HepG2 (cell line): ENCODE measurements around the gene TOB1. TPM values are rescaled to one million over a fixed set of nuclear protein-coding genes. Genes with fewer than 3 reads are reported as not detected.

Source experiments
- CHD2 ChIP-seq: IDR thresholded peaks from 2 replicates; pipeline ENCODE4 v1.6.1; 2011; ENCODE audit warnings: low read depth, low read length, improper control_type of control experiment
- EHMT2 ChIP-seq: fragments of 200-600 bp; sonication (generic); IDR thresholded peaks from 2 replicates; pipeline ENCODE4 v1.7.0; 2017; ENCODE audit warnings: antibody characterized with exemption, low read depth, low read length, borderline replicate concordance
- ELF4 ChIP-seq: sonication (generic); formaldehyde crosslinking; IDR thresholded peaks from 2 replicates; pipeline ENCODE4 v1.5.0; 2020; ENCODE audit warnings: missing genetic modification reagents, mild to moderate bottlenecking, moderate library complexity, borderline replicate concordance
- EP300 ChIP-seq, 3 experiments: sonication (generic) in 1 of 3; formaldehyde crosslinking in 1 of 3; IDR thresholded peaks; 2 replicates each; pipeline versions ENCODE4 v1.5.1 to v1.6.1; 2011 to 2020; ENCODE audit warnings: low read depth in 2 of 3, low read length in 2 of 3, borderline replicate concordance in 1 of 3, improper control_type of control experiment in 1 of 3, mild to moderate bottlenecking in 1 of 3, missing genetic modification reagents in 1 of 3, moderate library complexity in 1 of 3
- FOXA3 ChIP-seq: IDR thresholded peaks from 2 replicates; pipeline ENCODE4 v1.6.1; 2016; ENCODE audit warnings: missing genetic modification reagents, missing compliant biosample characterization
- GLI4 ChIP-seq: sonication (generic); formaldehyde crosslinking; IDR thresholded peaks from 2 replicates; pipeline ENCODE4 v1.5.1; 2020; ENCODE audit warnings: missing genetic modification reagents, mild to moderate bottlenecking, moderate library complexity, borderline replicate concordance
- NBN ChIP-seq: fragments of 450-650 bp; conservative IDR thresholded peaks from 2 replicates; pipeline ENCODE4 v1.6.1; 2017
- NFE2L2 ChIP-seq: fragments of 150-350 bp; IDR thresholded peaks from 2 replicates; pipeline ENCODE4 v1.6.1; 2014; ENCODE audit warnings: low read length
- NFIC ChIP-seq: IDR thresholded peaks from 2 replicates; pipeline ENCODE4 v1.6.1; 2012; ENCODE audit warnings: mild to moderate bottlenecking, low read length, inconsistent platforms
- NFKB2 ChIP-seq: sonication (generic); formaldehyde crosslinking; IDR thresholded peaks from 2 replicates; pipeline ENCODE4 v1.4.0; 2020; ENCODE audit warnings: missing genetic modification reagents, borderline replicate concordance
- NKX3-1 ChIP-seq: sonication (generic); formaldehyde crosslinking; IDR thresholded peaks from 2 replicates; pipeline ENCODE4 v1.5.0; 2020; ENCODE audit warnings: missing genetic modification reagents
- PAWR ChIP-seq: sonication (generic); formaldehyde crosslinking; IDR thresholded peaks from 2 replicates; pipeline ENCODE4 v1.4.0; 2020; ENCODE audit warnings: missing genetic modification reagents, mild to moderate bottlenecking, borderline replicate concordance
- SATB2 ChIP-seq: sonication (generic); formaldehyde crosslinking; IDR thresholded peaks from 2 replicates; pipeline ENCODE4 v1.5.0; 2020; ENCODE audit warnings: missing genetic modification reagents
- SMAD3 ChIP-seq: sonication (generic); formaldehyde crosslinking; IDR thresholded peaks from 2 replicates; pipeline ENCODE4 v1.4.0; 2020; ENCODE audit warnings: missing genetic modification reagents
- ZFP37 ChIP-seq: sonication (generic); formaldehyde crosslinking; IDR thresholded peaks from 2 replicates; pipeline ENCODE4 v1.4.0; 2020; ENCODE audit warnings: missing genetic modification reagents, borderline replicate concordance
- ZNF337 ChIP-seq: sonication (generic); formaldehyde crosslinking; IDR thresholded peaks from 2 replicates; pipeline ENCODE4 v1.5.1; 2020; ENCODE audit warnings: missing genetic modification reagents, low read depth, mild to moderate bottlenecking, borderline replicate concordance
- ZNF737 ChIP-seq: sonication (generic); formaldehyde crosslinking; IDR thresholded peaks from 2 replicates; pipeline ENCODE4 v1.5.0; 2020; ENCODE audit warnings: missing genetic modification reagents, mild to moderate bottlenecking, borderline replicate concordance
- ZNF816 ChIP-seq: sonication (generic); formaldehyde crosslinking; IDR thresholded peaks from 2 replicates; pipeline ENCODE4 v1.8.0; 2022; ENCODE audit warnings: missing genetic modification reagents, mild to moderate bottlenecking, borderline replicate concordance
- ZNF83 ChIP-seq: sonication (generic); formaldehyde crosslinking; IDR thresholded peaks from 2 replicates; pipeline ENCODE4 v1.4.0; 2020; ENCODE audit warnings: missing genetic modification reagents, mild to moderate bottlenecking, borderline replicate concordance
- polyA plus RNA-seq, 8 experiments: library from polyadenylated mRNA; depleted of rRNA in 3 of 8; stranded (reverse) in 7 of 8; unstranded in 1 of 8; fragments of >200 nt; fragmentation: Illumina TruSeq in 4 of 8; extraction: Trizol in 4 of 8; gene quantifications; 2 replicates each; pipeline versions ENCODE4 v1.2.1 to v1.2.3, GENCODE V29; 2011 to 2016; ENCODE audit warnings: low read depth in 4 of 8, missing spikeins in 1 of 8, mixed read lengths in 1 of 8; ENCODE audit not compliant: insufficient read depth in 1 of 8
- total RNA-seq, 5 experiments: library from RNA; depleted of rRNA; stranded (reverse); fragments of >200 nt; fragmentation: Illumina TruSeq; extraction: Trizol; gene quantifications; 2 replicates each; pipeline ENCODE4 v1.2.3, GENCODE V29; 2016; ENCODE audit warnings: low read depth in 1 of 5
- TF ChIP-seq, protein P1 (sequence below): sonication (generic); formaldehyde crosslinking; IDR thresholded peaks from 2 replicates; pipeline ENCODE4 v1.5.0; 2020; ENCODE audit warnings: mild to moderate bottlenecking, missing genetic modification reagents, borderline replicate concordance
- TF ChIP-seq, protein P2 (sequence below): IDR thresholded peaks from 2 replicates; pipeline ENCODE4 v1.6.1; 2016; ENCODE audit warnings: control low read depth
- TF ChIP-seq, protein P3 (sequence below): sonication (generic); formaldehyde crosslinking; IDR thresholded peaks from 2 replicates; pipeline ENCODE4 v1.4.0; 2020; ENCODE audit warnings: mild to moderate bottlenecking, missing genetic modification reagents
- TF ChIP-seq, protein P4 (sequence below): sonication (generic); formaldehyde crosslinking; conservative IDR thresholded peaks from 2 replicates; pipeline ENCODE4 v1.8.1; 2023; ENCODE audit warnings: missing genetic modification reagents
- TF ChIP-seq, protein P5 (sequence below): sonication (generic); formaldehyde crosslinking; IDR thresholded peaks from 2 replicates; pipeline ENCODE4 v1.5.0; 2020; ENCODE audit warnings: mild to moderate bottlenecking, missing genetic modification reagents, moderate library complexity

The TOB1 gene
- total and polyA plus RNA-seq, 2 of the 13 experiments (the other 11 are each of a cell fraction or from before 2014, with no cell fraction given) = 21.9 to 57.7 TPM

DNA sequence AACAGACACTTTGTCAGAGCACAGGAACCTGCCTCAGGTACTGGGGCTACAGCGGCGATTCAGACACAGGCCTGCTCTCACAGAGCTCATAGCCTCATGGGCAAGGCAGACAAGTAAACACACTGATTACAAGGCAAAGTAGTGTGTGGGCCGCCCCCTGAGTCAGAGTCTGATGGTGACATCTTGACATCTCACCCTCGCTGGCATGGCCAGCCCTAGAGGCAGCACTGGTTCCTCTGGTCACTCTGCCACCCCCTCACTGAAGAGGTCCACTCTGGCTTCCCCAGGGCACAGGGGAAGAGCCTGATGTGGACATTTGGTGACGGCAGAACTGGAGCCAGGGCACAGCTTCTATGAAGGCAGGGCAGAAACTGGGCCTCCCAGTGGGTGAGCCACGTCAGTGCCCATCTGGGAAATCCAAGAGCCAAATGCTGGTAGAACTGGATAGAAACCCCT is 32.9 kb upstream of the TOB1 start (continued):
- TF ChIP-seq, protein P1, sequence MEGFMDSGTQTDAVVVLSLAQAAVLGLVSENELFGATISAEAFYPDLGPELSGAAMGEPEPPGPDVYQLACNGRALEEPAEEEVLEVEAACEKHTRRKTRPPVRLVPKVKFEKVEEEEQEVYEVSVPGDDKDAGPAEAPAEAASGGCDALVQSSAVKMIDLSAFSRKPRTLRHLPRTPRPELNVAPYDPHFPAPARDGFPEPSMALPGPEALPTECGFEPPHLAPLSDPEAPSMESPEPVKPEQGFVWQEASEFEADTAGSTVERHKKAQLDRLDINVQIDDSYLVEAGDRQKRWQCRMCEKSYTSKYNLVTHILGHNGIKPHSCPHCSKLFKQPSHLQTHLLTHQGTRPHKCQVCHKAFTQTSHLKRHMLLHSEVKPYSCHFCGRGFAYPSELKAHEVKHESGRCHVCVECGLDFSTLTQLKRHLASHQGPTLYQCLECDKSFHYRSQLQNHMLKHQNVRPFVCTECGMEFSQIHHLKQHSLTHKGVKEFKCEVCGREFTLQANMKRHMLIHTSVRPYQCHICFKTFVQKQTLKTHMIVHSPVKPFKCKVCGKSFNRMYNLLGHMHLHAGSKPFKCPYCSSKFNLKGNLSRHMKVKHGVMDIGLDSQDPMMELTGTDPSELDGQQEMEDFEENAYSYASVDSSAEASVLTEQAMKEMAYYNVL (CRISPR knock-in tag) = peak; percentile 69; the same call in 1 of the 2 replicates
- TF ChIP-seq, protein P2, sequence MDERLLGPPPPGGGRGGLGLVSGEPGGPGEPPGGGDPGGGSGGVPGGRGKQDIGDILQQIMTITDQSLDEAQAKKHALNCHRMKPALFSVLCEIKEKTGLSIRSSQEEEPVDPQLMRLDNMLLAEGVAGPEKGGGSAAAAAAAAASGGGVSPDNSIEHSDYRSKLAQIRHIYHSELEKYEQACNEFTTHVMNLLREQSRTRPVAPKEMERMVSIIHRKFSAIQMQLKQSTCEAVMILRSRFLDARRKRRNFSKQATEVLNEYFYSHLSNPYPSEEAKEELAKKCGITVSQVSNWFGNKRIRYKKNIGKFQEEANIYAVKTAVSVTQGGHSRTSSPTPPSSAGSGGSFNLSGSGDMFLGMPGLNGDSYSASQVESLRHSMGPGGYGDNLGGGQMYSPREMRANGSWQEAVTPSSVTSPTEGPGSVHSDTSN (CRISPR knock-in tag) = no peak
- 0 out of 4 replicates have a peak, but pooled peaks of 1 of the 2 experiments have one; percentile 51 for TF ChIP-seq EP300 (IDR thresholded peaks at IDR 0.05; ENCODE audit: low read depth in 2 of 2, low read length in 2 of 2)
- TF ChIP-seq EP300 (CRISPR knock-in tag; IDR thresholded peaks at IDR 0.05; ENCODE audit: borderline replicate concordance) = peak; percentile 62; the same call in 1 of the 2 replicates
- TF ChIP-seq, protein P3, sequence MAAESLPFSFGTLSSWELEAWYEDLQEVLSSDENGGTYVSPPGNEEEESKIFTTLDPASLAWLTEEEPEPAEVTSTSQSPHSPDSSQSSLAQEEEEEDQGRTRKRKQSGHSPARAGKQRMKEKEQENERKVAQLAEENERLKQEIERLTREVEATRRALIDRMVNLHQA (CRISPR knock-in tag) = no peak
- TF ChIP-seq GLI4 (CRISPR knock-in tag) = no peak
- TF ChIP-seq NFE2L2 = no peak
- no peak for TF ChIP-seq NKX3-1
- peak; percentile 70; the same call in 1 of the 2 replicates for TF ChIP-seq SMAD3
- TF ChIP-seq ZNF337 (CRISPR knock-in tag) = no peak
- TF ChIP-seq ZFP37 (CRISPR knock-in tag) = no peak
- TF ChIP-seq ELF4 (CRISPR knock-in tag) = no peak
- 0 out of 2 replicates have a peak, but pooled peaks have one; percentile 44 for TF ChIP-seq NFKB2 (CRISPR knock-in tag)
- TF ChIP-seq EHMT2 = no peak
- no peak for TF ChIP-seq ZNF737
- TF ChIP-seq, protein P4, sequence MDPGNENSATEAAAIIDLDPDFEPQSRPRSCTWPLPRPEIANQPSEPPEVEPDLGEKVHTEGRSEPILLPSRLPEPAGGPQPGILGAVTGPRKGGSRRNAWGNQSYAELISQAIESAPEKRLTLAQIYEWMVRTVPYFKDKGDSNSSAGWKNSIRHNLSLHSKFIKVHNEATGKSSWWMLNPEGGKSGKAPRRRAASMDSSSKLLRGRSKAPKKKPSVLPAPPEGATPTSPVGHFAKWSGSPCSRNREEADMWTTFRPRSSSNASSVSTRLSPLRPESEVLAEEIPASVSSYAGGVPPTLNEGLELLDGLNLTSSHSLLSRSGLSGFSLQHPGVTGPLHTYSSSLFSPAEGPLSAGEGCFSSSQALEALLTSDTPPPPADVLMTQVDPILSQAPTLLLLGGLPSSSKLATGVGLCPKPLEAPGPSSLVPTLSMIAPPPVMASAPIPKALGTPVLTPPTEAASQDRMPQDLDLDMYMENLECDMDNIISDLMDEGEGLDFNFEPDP (CRISPR knock-in tag) = no peak
- TF ChIP-seq ZNF83 (CRISPR knock-in tag) = peak; percentile 47; the same call in 1 of the 2 replicates
- TF ChIP-seq, protein P5, sequence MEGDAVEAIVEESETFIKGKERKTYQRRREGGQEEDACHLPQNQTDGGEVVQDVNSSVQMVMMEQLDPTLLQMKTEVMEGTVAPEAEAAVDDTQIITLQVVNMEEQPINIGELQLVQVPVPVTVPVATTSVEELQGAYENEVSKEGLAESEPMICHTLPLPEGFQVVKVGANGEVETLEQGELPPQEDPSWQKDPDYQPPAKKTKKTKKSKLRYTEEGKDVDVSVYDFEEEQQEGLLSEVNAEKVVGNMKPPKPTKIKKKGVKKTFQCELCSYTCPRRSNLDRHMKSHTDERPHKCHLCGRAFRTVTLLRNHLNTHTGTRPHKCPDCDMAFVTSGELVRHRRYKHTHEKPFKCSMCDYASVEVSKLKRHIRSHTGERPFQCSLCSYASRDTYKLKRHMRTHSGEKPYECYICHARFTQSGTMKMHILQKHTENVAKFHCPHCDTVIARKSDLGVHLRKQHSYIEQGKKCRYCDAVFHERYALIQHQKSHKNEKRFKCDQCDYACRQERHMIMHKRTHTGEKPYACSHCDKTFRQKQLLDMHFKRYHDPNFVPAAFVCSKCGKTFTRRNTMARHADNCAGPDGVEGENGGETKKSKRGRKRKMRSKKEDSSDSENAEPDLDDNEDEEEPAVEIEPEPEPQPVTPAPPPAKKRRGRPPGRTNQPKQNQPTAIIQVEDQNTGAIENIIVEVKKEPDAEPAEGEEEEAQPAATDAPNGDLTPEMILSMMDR (CRISPR knock-in tag) = peak; percentile 33; the same call in 1 of the 2 replicates
- no peak for TF ChIP-seq SATB2 (CRISPR knock-in tag)
- TF ChIP-seq CHD2 = no peak
- no peak for TF ChIP-seq PAWR (CRISPR knock-in tag)
- TF ChIP-seq FOXA3 (CRISPR knock-in tag) = peak; percentile 90
- TF ChIP-seq NBN = no peak
- no peak for TF ChIP-seq ZNF816 (CRISPR knock-in tag)
- TF ChIP-seq NFIC = no peak
